ENCODE measurements around the gene ADAM12. TPM values are rescaled to one million over a fixed set of nuclear protein-coding genes. Genes with fewer than 3 reads are reported as not detected.

Gene ADAM12
- total and polyA plus RNA-seq, 2 experiments from 2014 or later, result 0.13 to 0.87 TPM

DNA sequence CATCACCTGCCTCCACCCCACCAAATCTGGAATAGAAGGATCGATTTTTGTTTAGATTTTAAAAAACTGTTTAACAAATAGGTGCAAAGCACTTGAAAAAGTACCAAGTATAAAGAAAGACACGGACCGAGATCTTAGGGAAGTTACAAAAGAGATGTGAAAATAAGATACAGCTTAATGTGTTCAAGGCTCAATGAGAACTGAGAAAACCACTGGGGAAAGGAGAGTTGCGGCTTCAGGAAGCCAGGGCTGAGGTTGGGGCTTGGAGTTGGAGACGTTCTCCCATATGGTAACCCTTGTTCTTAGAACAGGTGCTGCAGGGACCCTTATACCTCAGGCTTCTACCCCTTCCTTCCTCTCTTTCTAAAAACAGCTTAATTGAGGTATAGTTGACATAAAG lies 351.8 kb downstream of the ADAM12 start (continued):
- TF ChIP-seq, protein P1, sequence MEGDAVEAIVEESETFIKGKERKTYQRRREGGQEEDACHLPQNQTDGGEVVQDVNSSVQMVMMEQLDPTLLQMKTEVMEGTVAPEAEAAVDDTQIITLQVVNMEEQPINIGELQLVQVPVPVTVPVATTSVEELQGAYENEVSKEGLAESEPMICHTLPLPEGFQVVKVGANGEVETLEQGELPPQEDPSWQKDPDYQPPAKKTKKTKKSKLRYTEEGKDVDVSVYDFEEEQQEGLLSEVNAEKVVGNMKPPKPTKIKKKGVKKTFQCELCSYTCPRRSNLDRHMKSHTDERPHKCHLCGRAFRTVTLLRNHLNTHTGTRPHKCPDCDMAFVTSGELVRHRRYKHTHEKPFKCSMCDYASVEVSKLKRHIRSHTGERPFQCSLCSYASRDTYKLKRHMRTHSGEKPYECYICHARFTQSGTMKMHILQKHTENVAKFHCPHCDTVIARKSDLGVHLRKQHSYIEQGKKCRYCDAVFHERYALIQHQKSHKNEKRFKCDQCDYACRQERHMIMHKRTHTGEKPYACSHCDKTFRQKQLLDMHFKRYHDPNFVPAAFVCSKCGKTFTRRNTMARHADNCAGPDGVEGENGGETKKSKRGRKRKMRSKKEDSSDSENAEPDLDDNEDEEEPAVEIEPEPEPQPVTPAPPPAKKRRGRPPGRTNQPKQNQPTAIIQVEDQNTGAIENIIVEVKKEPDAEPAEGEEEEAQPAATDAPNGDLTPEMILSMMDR (conservative IDR thresholded peaks at IDR 0.05; ENCODE audit: low read depth in 2 of 2), result no peak
- TF ChIP-seq, protein P2, sequence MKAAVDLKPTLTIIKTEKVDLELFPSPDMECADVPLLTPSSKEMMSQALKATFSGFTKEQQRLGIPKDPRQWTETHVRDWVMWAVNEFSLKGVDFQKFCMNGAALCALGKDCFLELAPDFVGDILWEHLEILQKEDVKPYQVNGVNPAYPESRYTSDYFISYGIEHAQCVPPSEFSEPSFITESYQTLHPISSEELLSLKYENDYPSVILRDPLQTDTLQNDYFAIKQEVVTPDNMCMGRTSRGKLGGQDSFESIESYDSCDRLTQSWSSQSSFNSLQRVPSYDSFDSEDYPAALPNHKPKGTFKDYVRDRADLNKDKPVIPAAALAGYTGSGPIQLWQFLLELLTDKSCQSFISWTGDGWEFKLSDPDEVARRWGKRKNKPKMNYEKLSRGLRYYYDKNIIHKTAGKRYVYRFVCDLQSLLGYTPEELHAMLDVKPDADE (IDR thresholded peaks at IDR 0.05), result no peak
- no peak for TF ChIP-seq CREB1 (CRISPR knock-in tag; IDR thresholded peaks at IDR 0.05; ENCODE audit: low read depth)
- no peak for TF ChIP-seq NANOG (IDR thresholded peaks at IDR 0.05; ENCODE audit: borderline replicate concordance)
- TF ChIP-seq, protein P3, sequence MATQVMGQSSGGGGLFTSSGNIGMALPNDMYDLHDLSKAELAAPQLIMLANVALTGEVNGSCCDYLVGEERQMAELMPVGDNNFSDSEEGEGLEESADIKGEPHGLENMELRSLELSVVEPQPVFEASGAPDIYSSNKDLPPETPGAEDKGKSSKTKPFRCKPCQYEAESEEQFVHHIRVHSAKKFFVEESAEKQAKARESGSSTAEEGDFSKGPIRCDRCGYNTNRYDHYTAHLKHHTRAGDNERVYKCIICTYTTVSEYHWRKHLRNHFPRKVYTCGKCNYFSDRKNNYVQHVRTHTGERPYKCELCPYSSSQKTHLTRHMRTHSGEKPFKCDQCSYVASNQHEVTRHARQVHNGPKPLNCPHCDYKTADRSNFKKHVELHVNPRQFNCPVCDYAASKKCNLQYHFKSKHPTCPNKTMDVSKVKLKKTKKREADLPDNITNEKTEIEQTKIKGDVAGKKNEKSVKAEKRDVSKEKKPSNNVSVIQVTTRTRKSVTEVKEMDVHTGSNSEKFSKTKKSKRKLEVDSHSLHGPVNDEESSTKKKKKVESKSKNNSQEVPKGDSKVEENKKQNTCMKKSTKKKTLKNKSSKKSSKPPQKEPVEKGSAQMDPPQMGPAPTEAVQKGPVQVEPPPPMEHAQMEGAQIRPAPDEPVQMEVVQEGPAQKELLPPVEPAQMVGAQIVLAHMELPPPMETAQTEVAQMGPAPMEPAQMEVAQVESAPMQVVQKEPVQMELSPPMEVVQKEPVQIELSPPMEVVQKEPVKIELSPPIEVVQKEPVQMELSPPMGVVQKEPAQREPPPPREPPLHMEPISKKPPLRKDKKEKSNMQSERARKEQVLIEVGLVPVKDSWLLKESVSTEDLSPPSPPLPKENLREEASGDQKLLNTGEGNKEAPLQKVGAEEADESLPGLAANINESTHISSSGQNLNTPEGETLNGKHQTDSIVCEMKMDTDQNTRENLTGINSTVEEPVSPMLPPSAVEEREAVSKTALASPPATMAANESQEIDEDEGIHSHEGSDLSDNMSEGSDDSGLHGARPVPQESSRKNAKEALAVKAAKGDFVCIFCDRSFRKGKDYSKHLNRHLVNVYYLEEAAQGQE (IDR thresholded peaks at IDR 0.05; ENCODE audit: unreplicated experiment), result no peak
- no peak for TF ChIP-seq STAT1 (IDR thresholded peaks at IDR 0.05; ENCODE audit: unreplicated experiment)
- no peak for TF ChIP-seq POLR2AphosphoS5 (IDR thresholded peaks at IDR 0.05; ENCODE audit: low read depth)

DNA sequence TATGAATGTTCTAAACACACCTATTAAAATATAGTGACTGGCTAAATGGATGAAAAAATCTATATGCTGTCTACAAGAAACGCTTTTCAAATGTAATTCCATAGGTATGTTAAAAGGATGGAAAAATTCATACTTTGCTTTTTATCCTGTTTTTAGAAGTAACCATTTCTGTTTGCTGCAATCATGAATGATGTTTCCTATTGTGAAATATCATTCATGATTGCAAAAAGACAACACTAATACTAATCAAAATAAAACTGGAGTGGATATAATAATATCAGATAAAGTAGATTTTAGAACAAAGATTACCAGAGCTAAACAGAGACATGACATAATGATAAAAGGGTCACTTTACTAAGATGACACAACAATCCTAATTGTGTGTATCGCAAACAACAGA lies 353.7 kb downstream of the ADAM12 start:
- Histone ChIP-seq H4K20me1 (replicated peaks; ENCODE audit: insufficient read depth) (no peaks in the 10 kb centered on the region), H3K27ac (ENCODE audit: low read depth) (no peak overlapping the region), H3K4me2 (no peak overlapping the region), H3F3A (replicated peaks; ENCODE audit: low read depth) (no peaks in the 10 kb centered on the region), H3K27me3 (ENCODE audit: insufficient read depth) (no peaks in the 10 kb centered on the region), H3K4me3 (no peak overlapping the region), H3K9me2 (ENCODE audit: insufficient read depth) (no peaks in the 10 kb centered on the region), H2AFZ (no peak overlapping the region), H3K79me2 (replicated peaks; ENCODE audit: insufficient read depth) (no peaks in the 10 kb centered on the region), H3K4me1 (ENCODE audit: insufficient read depth) (no peaks in the 10 kb centered on the region), H3K36me3 (ENCODE audit: insufficient read depth) (0 out of 2 replicates have a peak, but pooled peaks cover 4% of the 10 kb centered on the region)
- Mint-ChIP-seq H3K27me3 (ENCODE audit: insufficient read depth, low read depth, poor library complexity) (peaks cover 3% of the 10 kb centered on the region), H3K9me3 (peaks cover 8% of the 10 kb centered on the region; the same call in 2 of the 3 replicates), H3K27ac (no peak overlapping the region), H3K4me3 (no peak overlapping the region), H3K36me3 (ENCODE audit: low read depth) (0 out of 3 replicates have a peak, but pooled peaks cover 3% of the 10 kb centered on the region), H3K4me1 (peaks cover 8% of the 10 kb centered on the region)
- DNase-seq (ENCODE audit: low spot score) (no peak), ATAC-seq (no peak)
- no peak for TF ChIP-seq POLR2AphosphoS5 (IDR thresholded peaks at IDR 0.05; ENCODE audit: low read depth)
- TF ChIP-seq, protein P3 (IDR thresholded peaks at IDR 0.05; ENCODE audit: unreplicated experiment), result no peak
- no peak for TF ChIP-seq STAT1 (IDR thresholded peaks at IDR 0.05; ENCODE audit: unreplicated experiment)
- TF ChIP-seq ZNF114 (CRISPR knock-in tag; IDR thresholded peaks at IDR 0.05), result no peak
- TF ChIP-seq CREB1 (CRISPR knock-in tag; IDR thresholded peaks at IDR 0.05; ENCODE audit: low read depth), result no peak
